Upper lobe of right lung (tissue), 1 donor: ENCODE data around the gene UBE2H. TPM values are rescaled to one million over a fixed set of nuclear protein-coding genes. Genes with fewer than 3 reads are reported as not detected.

Source experiments
- ATAC-seq: fragments of 200-7000 bp; cut with Tn5 transposase; one replicate; pipeline ENCODE4 v1.9.1; 2020; ENCODE audit warnings: mild to moderate bottlenecking, moderate library complexity
- DNase-seq: peaks from one replicate; pipeline ENCODE4 v3.0.0-alpha.2; 2020
- H3K27ac ChIP-seq: fragments of 200-600 bp; one replicate; pipeline ENCODE4 v1.8.0; 2022
- H3K27me3 ChIP-seq: fragments of 200-600 bp; one replicate; pipeline ENCODE4 v1.8.0; 2022; ENCODE audit warnings: mild to moderate bottlenecking
- H3K36me3 ChIP-seq: fragments of 200-600 bp; one replicate; pipeline ENCODE4 v1.8.0; 2022
- H3K4me1 ChIP-seq: fragments of 200-600 bp; one replicate; pipeline ENCODE4 v1.8.0; 2022
- H3K4me3 ChIP-seq: fragments of 200-600 bp; one replicate; pipeline ENCODE4 v1.8.0; 2022; ENCODE audit warnings: mild to moderate bottlenecking
- H3K9me3 ChIP-seq: fragments of 200-600 bp; one replicate; pipeline ENCODE4 v1.8.0; 2022
- intact Hi-C: fragments of 100-400 bp; cut with DNase I; formaldehyde crosslinking; loops from one replicate; pipeline ENCODE4 v1.11.0; 2022
- total RNA-seq: library from RNA; stranded (reverse); fragmentation: NEBNext Ultra II Directional; extraction: Animal tissue kit (Norgen Biotek cat#: 25700); gene quantifications from one replicate; pipeline ENCODE4 v1.2.1, GENCODE V29; 2021
- TF ChIP-seq, protein P1 (sequence below): fragments of 200-600 bp; IDR thresholded peaks from one replicate; pipeline ENCODE4 v1.8.0; 2022; ENCODE audit warnings: antibody characterized with exemption
- donor health status: DM: no; HTN: yes; CAD: no; lungs with severe emphysema.

The UBE2H gene
- total RNA-seq, 1 donor from 2014 or later, result 69.1 TPM

DNA sequence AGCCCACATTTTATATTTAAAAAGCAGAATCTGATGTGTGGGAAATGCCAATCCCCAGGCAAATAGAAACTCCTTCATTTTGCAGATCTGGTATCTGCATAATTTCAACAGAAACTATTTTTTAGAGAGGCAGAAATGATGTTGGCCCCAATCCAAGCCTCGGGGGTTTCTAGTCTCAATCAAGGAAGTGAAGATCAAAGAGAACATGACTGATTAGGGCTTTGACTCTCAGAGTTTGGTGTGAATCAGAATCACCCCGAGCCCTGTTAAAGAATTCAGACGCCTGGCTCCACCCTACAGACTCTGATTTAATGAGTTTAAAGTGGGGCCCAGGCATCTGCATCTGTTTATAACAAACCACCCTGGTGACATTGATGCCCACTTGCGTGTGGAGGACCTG is 36.7 kb upstream of the UBE2H start:
- H3K27ac ChIP-seq, result no peak overlapping the region
- no peaks in the 10 kb centered on the region for H3K27me3 ChIP-seq
- H3K4me1 ChIP-seq, result no peaks in the 10 kb centered on the region
- ATAC-seq, result no peak
- no peaks in the 10 kb centered on the region for H3K9me3 ChIP-seq
- intact Hi-C loops, result no loop called here
- no peak for DNase-seq
- H3K4me3 ChIP-seq, result no peak overlapping the region
- TF ChIP-seq, protein P1, sequence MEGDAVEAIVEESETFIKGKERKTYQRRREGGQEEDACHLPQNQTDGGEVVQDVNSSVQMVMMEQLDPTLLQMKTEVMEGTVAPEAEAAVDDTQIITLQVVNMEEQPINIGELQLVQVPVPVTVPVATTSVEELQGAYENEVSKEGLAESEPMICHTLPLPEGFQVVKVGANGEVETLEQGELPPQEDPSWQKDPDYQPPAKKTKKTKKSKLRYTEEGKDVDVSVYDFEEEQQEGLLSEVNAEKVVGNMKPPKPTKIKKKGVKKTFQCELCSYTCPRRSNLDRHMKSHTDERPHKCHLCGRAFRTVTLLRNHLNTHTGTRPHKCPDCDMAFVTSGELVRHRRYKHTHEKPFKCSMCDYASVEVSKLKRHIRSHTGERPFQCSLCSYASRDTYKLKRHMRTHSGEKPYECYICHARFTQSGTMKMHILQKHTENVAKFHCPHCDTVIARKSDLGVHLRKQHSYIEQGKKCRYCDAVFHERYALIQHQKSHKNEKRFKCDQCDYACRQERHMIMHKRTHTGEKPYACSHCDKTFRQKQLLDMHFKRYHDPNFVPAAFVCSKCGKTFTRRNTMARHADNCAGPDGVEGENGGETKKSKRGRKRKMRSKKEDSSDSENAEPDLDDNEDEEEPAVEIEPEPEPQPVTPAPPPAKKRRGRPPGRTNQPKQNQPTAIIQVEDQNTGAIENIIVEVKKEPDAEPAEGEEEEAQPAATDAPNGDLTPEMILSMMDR, result no peak
- H3K36me3 ChIP-seq, result no peaks in the 10 kb centered on the region

- Histone ChIP-seq H3K9me3 (no peaks in the 10 kb centered on the region), H3K27me3 (no peaks in the 10 kb centered on the region), H3K4me3 (no peak overlapping the region), H3K4me1 (no peaks in the 10 kb centered on the region), H3K27ac (no peak overlapping the region), H3K36me3 (no peaks in the 10 kb centered on the region)
- intact Hi-C loops, result no loop called here
- TF ChIP-seq, protein P1, result no peak
- DNase-seq (no peak), ATAC-seq (no peak)
These were observed 33.8 kb upstream of the UBE2H start for GRCh38 chr7:129986600-129986999.

DNA sequence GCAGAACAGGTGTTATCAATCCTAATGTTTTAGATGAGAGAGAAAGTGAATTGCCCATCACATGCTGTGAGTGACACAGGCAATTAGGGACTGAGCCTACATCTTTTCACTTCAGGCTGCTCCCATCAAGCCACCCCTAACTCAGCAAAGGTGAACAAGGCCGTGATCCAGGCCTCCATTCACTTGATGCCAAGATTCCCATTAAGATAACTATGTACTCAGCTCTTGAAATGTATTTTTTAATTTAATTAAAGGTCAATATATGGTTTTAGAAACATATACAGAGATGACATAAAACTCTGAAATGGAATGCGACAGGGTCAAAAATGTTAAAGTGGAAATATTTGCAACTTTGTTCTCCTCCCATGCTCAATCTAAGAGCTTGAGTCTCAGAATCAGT is 27.9 kb upstream of the UBE2H start:
- H3K4me3 ChIP-seq, result no peak overlapping the region
- H3K27me3 ChIP-seq, result no peaks in the 10 kb centered on the region
- no peaks in the 10 kb centered on the region for H3K4me1 ChIP-seq
- ATAC-seq, result no peak
- H3K9me3 ChIP-seq, result no peaks in the 10 kb centered on the region
- intact Hi-C loops, result no loop called here
- H3K36me3 ChIP-seq, result no peaks in the 10 kb centered on the region
- TF ChIP-seq, protein P1, result no peak
- H3K27ac ChIP-seq, result no peak overlapping the region
- DNase-seq, result no peak

DNA sequence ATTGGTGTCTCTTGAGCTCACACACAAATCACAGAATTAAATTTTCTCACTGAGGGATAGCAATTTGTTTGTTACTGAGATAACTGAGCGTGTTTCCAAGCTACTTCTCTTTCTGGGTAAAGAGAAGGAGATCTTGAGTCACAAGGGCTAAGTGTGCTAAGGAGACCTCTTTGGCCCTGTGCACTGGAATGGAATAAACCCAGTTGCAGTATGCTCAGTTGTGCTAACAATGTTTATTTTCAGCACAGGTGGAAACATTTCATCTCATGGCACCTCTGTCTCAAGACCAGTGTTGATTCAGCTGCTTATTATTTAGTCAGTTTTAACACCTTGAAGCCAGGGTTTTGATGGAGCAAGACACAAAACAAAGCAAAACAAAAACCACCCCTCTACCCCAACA is 22.5 kb upstream of the UBE2H start:
- Histone ChIP-seq H3K4me3 (no peak overlapping the region), H3K27ac (no peak overlapping the region), H3K9me3 (no peaks in the 10 kb centered on the region), H3K27me3 (no peaks in the 10 kb centered on the region), H3K36me3 (no peaks in the 10 kb centered on the region), H3K4me1 (no peaks in the 10 kb centered on the region)
- ATAC-seq, result peak; percentile 78
- intact Hi-C loops, result no loop called here
- DNase-seq, result no peak
- TF ChIP-seq, protein P1, result no peak

GRCh38 chr7:129970816-129971215 is 18.1 kb upstream of the UBE2H start:
- no peaks in the 10 kb centered on the region for H3K36me3 ChIP-seq
- no peaks in the 10 kb centered on the region for H3K27me3 ChIP-seq
- no peak for DNase-seq
- no peak for ATAC-seq
- no peak overlapping the region for H3K27ac ChIP-seq
- no peaks in the 10 kb centered on the region for H3K9me3 ChIP-seq
- no peaks in the 10 kb centered on the region for H3K4me1 ChIP-seq
- intact Hi-C loops, result no loop called here
- TF ChIP-seq, protein P1, result no peak
- no peak overlapping the region for H3K4me3 ChIP-seq

- no peak for DNase-seq
- no peak for ATAC-seq
- TF ChIP-seq, protein P1, result no peak
- Histone ChIP-seq H3K9me3 (no peaks in the 10 kb centered on the region), H3K36me3 (no peaks in the 10 kb centered on the region), H3K4me3 (no peak overlapping the region), H3K27ac (no peak overlapping the region), H3K27me3 (no peaks in the 10 kb centered on the region), H3K4me1 (no peaks in the 10 kb centered on the region)
- intact Hi-C loops, result no loop called here
These were observed 17.2 kb upstream of the UBE2H start for GRCh38 chr7:129969881-129970446.
